Osteocyte (in vitro differentiated cells): ENCODE measurements around the gene PYCR2. TPM values are rescaled to one million over a fixed set of nuclear protein-coding genes. Genes with fewer than 3 reads are reported as not detected.
"Not testable (repeated sequence)": the region's sequence is repeated elsewhere in the genome, so short reads cannot be mapped to it uniquely, and the experiment has no call there.

Source experiments
- DNase-seq: peaks from one replicate; pipeline ENCODE4 v3.0.0; 2021; ENCODE audit warnings: mixed read lengths; ENCODE audit not compliant: unreplicated experiment; ENCODE audit errors: extremely low spot score
- H3K27ac Mint-ChIP-seq: one replicate; pipeline ENCODE4 v1.8.0; 2021; ENCODE audit warnings: mild to moderate bottlenecking, mixed read lengths; ENCODE audit not compliant: unreplicated experiment
- H3K27me3 Mint-ChIP-seq: one replicate; pipeline ENCODE4 v1.8.0; 2021; ENCODE audit warnings: mixed read lengths; ENCODE audit not compliant: unreplicated experiment
- H3K36me3 Mint-ChIP-seq: one replicate; pipeline ENCODE4 v1.8.0; 2021; ENCODE audit warnings: mixed read lengths; ENCODE audit not compliant: unreplicated experiment
- H3K4me1 Mint-ChIP-seq: one replicate; pipeline ENCODE4 v1.8.0; 2021; ENCODE audit warnings: mixed read lengths; ENCODE audit not compliant: unreplicated experiment
- H3K4me3 Mint-ChIP-seq: one replicate; pipeline ENCODE4 v1.8.0; 2021; ENCODE audit warnings: mild to moderate bottlenecking, moderate library complexity, mixed read lengths; ENCODE audit not compliant: unreplicated experiment
- H3K9me3 Mint-ChIP-seq: one replicate; pipeline ENCODE4 v1.8.0; 2021; ENCODE audit warnings: mixed read lengths; ENCODE audit not compliant: unreplicated experiment
- CTCF ChIP-seq: fragments of 200-600 bp; sonication (generic); IDR thresholded peaks from 2 replicates; pipeline ENCODE4 v1.5.0; 2021; ENCODE audit warnings: antibody characterized with exemption, mild to moderate bottlenecking, moderate library complexity
- long read RNA-seq: library from polyadenylated mRNA; unstranded; transcript quantifications from one replicate; pipeline ENCODE4 v2.0.0, GENCODE V29; 2021
- total RNA-seq: library from RNA; stranded (reverse); gene quantifications from 2 replicates; pipeline ENCODE4 v1.2.1, GENCODE V29; 2021

PYCR2 gene
- total RNA-seq, result 59.3 and 60.3 TPM in 2 replicates
- long read RNA-seq, partial matches to known transcripts, result 1 of 5 reads
- long read RNA-seq, other reads (novel, unspliced or antisense), result 0 of 5 reads

- Mint-ChIP-seq H3K4me1 (peaks cover 40% of the 10 kb centered on the region), H3K36me3 (peaks cover 8% of the 10 kb centered on the region), H3K27me3 (no peaks in the 10 kb centered on the region), H3K27ac (peak within 1 kb of the TSS; percentile 95), H3K9me3 (no peaks in the 10 kb centered on the region), H3K4me3 (peak within 1 kb of the TSS; percentile 91)
- no peak for TF ChIP-seq CTCF
- DNase-seq, result peak; percentile 98
Observed at GRCh38 chr1:225923692-225924555, at the start of gene PYCR2. Gene PYCR2 (minus strand): TSS chr1:225924250. CDS start chr1:225924110, 140 bp downstream.

GRCh38 chr1:225973158-225973557, 49.1 kb upstream of the PYCR2 start:
- no peak for TF ChIP-seq CTCF
- H3K27me3 Mint-ChIP-seq, result no peaks in the 10 kb centered on the region
- no peaks in the 10 kb centered on the region for H3K9me3 Mint-ChIP-seq
- H3K4me3 Mint-ChIP-seq, result no peak overlapping the region
- DNase-seq, result peak; percentile 6
- no peak overlapping the region for H3K27ac Mint-ChIP-seq
- peaks cover 1% of the 10 kb centered on the region for H3K36me3 Mint-ChIP-seq
- H3K4me1 Mint-ChIP-seq, result peaks cover 2% of the 10 kb centered on the region

- no peaks in the 10 kb centered on the region for H3K27me3 Mint-ChIP-seq
- no peak overlapping the region for H3K4me3 Mint-ChIP-seq
- no peak for TF ChIP-seq CTCF
- no peaks in the 10 kb centered on the region for H3K36me3 Mint-ChIP-seq
- peaks cover 2% of the 10 kb centered on the region for H3K4me1 Mint-ChIP-seq
- DNase-seq, result peak; percentile 80
- H3K9me3 Mint-ChIP-seq, result no peaks in the 10 kb centered on the region
- H3K27ac Mint-ChIP-seq, result no peak overlapping the region
Observed at GRCh38 chr1:225972344-225973152, 48.5 kb upstream of the PYCR2 start.

GRCh38 chr1:225970592-225971157, 46.6 kb upstream of the PYCR2 start:
- not testable (repeated sequence) for H3K27ac Mint-ChIP-seq, H3K4me1 Mint-ChIP-seq, H3K4me3 Mint-ChIP-seq, H3K27me3 Mint-ChIP-seq, DNase-seq, H3K9me3 Mint-ChIP-seq, H3K36me3 Mint-ChIP-seq

GRCh38 chr1:225969751-225970150, 45.7 kb upstream of the PYCR2 start:
- not testable (repeated sequence) for H3K9me3 Mint-ChIP-seq, H3K27ac Mint-ChIP-seq, DNase-seq, H3K36me3 Mint-ChIP-seq, H3K27me3 Mint-ChIP-seq, H3K4me1 Mint-ChIP-seq, H3K4me3 Mint-ChIP-seq
